ENCODE measurements around the gene MICU1.

- no peak for TF ChIP-seq POLR2A (IDR thresholded peaks at IDR 0.05; ENCODE audit: low read depth, low read length)
- peak; percentile 68 for TF ChIP-seq MAX (IDR thresholded peaks at IDR 0.05; ENCODE audit: insufficient read depth, insufficient read length)
- no peak for TF ChIP-seq CTCF (IDR thresholded peaks at IDR 0.05; ENCODE audit: extremely low read depth in 1 of 2, insufficient read depth in 1 of 2, low read depth in 1 of 2, low read length in 2 of 2)
- no peak for TF ChIP-seq POLR2AphosphoS5 (IDR thresholded peaks at IDR 0.05; ENCODE audit: insufficient read depth, low read depth, low read length)
- TF ChIP-seq FOS (IDR thresholded peaks at IDR 0.05; ENCODE audit: borderline replicate concordance, insufficient read depth, low read length) = no peak
- TF ChIP-seq EZH2 (IDR thresholded peaks at IDR 0.05; ENCODE audit: borderline replicate concordance, low read depth, low read length, severe bottlenecking) = no peak
- TF ChIP-seq JUN (IDR thresholded peaks at IDR 0.05; ENCODE audit: borderline replicate concordance, insufficient read depth, insufficient read length, low read depth) = no peak
- TF ChIP-seq GATA2 (IDR thresholded peaks at IDR 0.05; ENCODE audit: insufficient read depth, insufficient read length, low read depth, low read length) = no peak
- TF ChIP-seq MYC (IDR thresholded peaks at IDR 0.05; ENCODE audit: low read depth, low read length) = no peak
These were observed 293.3 kb downstream of the MICU1 start for GRCh38 chr10:72332423-72333111.

Measured in endothelial cell of umbilical vein (primary cell).